SK-MEL-5 (cell line): ENCODE results near the gene TTYH1. TPM values are rescaled to one million over a fixed set of nuclear protein-coding genes. Genes with fewer than 3 reads are reported as not detected.
A peak's percentile ranks its signal among the peaks of the same experiment; 100 is the strongest.
"Not testable (repeated sequence)": the region's sequence is repeated elsewhere in the genome, so short reads cannot be mapped to it uniquely, and the experiment has no call there.

ENCODE experiments used
- DNase-seq: peaks from one replicate; pipeline ENCODE4 v3.0.0-alpha.2; 2016; ENCODE audit warnings: low read depth, low spot score
- in situ Hi-C: cut with HindIII; loops from 2 replicates; pipeline ENCODE4 v1.10.0; 2016; ENCODE audit warnings: low sequenced_read_pairs, high pct_unique_total_duplicates, low pct_unique_long_range_greater_than_20kb
- polyA plus RNA-seq, 2 experiments: library from polyadenylated mRNA; depleted of rRNA; stranded (reverse); fragments of >200 nt; gene quantifications; 2 replicates each; pipeline ENCODE4 v1.2.3, GENCODE V29; 2015
- total RNA-seq: library from RNA; depleted of rRNA; stranded (reverse); fragments of >200 nt; shearing (Covaris generic); gene quantifications from 2 replicates; pipeline ENCODE4 v1.2.3, GENCODE V29; 2014; rRNA removed

TTYH1 gene
- 0.77 and 0.93 TPM in 2 replicates for total RNA-seq
- 1.6 and 2.6 TPM in 2 replicates for polyA plus RNA-seq (2015; cell fraction: cytosol; rRNA removed)
- polyA plus RNA-seq (2015; cell fraction: nucleus; rRNA removed), result 1.7 TPM in 1 of 2 replicates, not detected in the other

DNA sequence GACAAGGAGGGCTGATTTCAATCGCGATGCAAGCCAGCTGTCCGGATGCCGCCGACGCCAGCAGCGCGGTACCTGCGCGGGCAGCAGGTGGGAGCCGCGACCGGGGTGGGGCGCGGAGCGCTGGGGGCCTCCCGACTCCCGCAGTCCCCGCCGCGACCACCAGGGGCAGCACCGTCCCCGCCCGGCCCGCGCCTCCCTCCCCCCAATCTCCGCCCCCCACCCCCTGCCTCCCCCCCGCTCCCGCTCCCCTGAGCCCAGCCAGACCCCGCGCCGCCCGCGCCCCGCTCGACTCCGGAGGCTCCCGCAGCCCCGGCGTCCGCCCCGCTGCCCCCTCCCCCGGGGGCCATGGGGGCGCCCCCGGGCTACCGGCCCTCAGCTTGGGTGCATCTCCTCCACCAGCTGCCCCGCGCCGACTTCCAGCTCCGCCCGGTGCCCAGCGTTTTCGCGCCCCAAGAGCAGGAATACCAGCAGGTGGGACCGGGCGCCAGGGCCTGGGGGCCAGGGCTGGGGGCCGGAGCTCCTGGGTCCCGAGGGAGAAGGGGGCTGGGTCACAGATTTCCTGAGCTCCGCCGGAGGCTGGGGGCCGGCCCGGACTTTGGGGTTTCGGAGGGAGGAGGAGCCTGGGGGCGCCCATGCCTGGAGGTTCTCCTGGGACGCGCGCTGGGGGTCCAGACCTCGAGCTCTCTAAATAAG lies at the start of gene TTYH1:
TTYH1 (plus strand) TSS at position 257 of the 693 bp plus-strand sequence; CDS start at position 346, 89 bp downstream.
- in situ Hi-C loops, result no loop called here
- DNase-seq, result no peak

DNA sequence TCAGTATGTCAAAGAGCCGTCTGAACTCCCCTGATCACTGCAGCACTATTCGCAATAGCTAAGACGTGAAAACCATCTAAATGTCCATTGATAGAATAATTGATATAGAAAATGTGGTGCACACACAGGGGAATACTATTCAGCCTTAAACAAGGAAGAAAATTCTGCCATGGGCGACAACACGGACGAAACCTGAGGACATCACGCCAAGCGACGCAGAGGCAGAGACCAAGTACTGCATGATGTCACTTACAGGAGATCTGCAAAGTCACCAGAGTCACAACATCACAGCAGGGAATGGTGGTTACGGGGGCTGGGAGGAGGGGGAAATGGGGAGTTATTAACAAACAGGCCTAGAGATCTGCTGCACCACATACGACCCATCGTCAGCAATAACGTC lies 49.5 kb upstream of the TTYH1 start:
- DNase-seq, in situ Hi-C loops: not testable (repeated sequence)

DNA sequence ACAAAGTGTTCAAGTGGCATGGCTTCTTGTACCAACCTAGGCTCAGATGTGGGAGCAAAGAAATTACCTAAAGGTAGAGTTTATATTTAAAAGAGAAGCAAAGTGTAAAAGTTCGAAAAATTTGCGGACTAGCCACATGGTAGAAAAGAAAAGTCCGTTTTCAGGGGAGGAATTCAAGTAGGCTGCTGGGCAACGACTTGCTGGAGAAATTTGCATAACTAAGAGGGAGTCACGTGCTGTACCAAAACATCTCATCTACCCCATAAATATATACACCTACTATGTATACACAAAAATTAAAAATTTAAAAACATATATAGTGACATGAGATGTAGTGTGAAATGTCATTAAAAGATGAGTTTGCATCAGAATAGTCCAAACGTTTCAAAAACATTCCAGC lies 48.5 kb upstream of the TTYH1 start:
- in situ Hi-C loops, result no loop called here

DNA sequence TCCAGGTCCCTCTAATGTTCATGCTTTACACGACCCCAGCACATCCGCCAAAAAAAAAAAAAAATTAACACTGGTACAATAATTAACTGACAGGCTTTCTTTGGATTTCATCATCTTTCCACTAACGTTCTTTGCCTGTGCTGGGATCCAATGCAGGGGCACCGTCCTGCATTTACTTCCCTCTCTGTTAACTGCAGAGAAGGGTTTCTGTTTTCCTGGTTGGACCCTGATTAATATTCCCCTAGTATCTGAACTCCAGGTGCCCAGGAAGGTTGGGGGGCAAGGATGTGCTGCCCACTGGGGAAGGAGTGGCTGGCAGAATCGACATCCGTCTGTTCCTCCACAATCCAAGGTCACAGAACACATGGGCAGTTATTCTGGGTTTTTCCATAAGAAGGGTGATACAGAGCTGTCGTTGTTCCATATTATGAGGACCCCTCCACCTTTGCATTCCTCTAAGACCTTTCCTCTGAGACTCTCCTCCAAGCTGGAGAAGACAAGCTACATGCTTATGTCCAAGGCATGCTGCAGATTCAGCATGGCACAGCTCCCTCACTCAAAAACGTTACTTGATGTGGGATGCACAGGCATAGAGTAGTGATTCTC lies 46.1 kb upstream of the TTYH1 start:
- in situ Hi-C loops, result no loop called here
- no peak for DNase-seq

More for the DNA sequence above, 48.5 kb upstream of the TTYH1 start:
- no peak for DNase-seq

DNA sequence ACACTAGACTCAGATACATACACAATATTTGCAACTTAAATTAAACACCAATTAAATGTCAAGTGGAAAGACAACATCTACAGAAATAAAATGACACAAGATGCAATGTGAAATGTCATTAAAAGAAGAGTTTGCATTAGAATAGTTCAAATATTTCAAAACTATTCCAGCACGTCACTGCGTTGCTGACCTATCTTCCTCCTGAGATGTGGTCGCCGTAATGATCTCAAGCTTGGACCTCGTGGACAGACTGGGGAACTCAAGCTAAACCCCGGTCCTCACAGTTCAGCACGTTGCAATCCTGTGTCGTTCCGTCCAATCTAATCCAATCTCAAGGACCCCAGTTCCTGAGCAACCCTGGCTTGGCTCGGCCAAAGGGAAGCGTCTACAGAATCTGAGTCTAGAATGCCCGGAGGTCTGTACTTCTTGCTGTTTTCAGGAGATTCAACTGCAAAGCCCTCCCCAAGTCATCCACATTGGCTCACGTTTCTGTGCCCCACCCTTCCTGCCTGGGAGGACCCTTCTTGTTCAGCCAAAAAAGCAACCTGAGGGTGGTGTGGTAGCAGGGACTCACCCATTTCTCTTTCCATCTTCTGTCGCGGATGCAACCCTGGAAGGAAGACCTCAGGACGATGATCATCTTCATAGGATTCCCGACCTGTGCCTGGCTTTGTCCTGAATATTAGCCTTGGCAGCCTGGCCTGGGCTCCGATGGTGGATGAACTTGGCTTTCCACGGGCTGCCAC lies 45.4 kb upstream of the TTYH1 start:
- in situ Hi-C loops, DNase-seq: not testable (repeated sequence)

DNA sequence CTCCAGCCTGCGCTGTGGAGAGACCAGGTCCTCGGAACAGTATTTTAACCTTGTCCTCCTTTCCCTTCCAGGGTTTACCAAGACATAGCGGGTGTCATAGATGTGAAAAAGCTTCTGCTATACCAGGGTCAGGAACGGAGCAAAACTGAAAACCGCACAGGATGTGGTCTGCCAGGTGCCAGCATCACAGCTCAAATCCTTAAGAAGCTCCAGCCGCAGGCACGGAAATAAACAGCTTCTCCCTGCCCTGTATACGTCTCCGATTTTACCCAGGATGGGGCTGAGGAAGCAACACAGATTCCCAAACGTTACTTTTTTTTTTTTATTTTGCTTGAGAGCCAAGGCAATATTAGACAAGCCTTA lies 44.8 kb upstream of the TTYH1 start:
- in situ Hi-C loops, DNase-seq: not testable (repeated sequence)

DNA sequence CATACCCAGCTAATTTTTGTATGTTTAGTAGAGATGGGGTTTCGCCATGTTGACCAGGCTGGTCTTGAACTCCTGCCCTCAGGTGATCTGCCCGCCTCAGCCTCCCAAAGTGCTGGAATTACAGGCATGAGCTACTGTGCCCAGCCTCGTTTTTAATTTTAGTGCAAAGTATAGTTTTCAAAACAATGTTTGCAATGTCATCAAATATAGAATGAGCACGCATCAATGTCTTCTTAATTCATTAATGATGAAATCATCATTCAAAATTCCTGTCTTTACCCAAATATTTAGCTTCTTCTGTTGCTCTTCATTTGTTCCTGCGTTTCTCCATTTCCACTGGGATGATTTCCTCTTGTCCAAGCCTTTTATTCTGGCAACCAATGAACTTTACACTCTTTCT lies 43.8 kb upstream of the TTYH1 start:
- DNase-seq, in situ Hi-C loops: not testable (repeated sequence)

DNA sequence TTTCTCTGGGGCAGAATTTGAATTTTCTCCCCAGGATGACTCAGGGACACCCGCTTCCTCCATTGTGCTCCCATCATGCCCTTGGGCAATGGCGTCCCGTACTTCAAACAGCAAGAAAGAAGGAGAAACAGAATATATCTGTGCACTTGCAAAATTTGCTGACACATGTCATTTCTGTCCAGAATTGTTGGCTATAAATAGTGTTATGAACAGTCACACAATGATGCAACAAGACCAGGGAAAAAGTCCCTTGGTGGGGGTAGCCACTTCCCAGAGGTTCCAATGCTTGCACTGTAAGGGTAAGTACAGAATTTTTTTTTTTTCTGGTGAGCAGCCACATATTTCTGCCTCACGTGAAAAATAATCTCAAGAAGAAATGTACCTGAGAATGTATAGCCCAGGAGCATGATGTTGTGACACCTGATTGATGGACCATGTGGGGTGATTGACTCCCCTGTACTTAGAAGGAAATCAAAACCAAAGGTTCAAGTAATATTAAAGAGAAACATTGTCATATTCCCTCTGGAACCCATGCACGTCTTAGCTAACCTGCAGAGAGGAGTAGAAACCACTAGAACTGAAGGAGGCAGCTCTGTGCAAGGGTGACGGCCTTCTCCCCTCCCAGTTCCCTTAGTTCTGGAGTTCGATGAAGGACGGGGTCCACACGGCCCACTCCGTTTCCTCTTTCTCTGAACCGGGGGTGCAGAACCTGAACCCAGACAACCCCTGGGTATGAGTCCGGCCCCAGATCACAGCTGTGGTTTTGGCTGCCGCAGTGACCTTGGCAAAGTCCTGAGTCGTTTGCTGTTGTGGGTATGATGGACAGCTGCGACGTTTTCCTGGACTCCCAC lies 41.3 kb upstream of the TTYH1 start:
- peak; percentile 9 for DNase-seq
- in situ Hi-C loops, result no loop called here

DNA sequence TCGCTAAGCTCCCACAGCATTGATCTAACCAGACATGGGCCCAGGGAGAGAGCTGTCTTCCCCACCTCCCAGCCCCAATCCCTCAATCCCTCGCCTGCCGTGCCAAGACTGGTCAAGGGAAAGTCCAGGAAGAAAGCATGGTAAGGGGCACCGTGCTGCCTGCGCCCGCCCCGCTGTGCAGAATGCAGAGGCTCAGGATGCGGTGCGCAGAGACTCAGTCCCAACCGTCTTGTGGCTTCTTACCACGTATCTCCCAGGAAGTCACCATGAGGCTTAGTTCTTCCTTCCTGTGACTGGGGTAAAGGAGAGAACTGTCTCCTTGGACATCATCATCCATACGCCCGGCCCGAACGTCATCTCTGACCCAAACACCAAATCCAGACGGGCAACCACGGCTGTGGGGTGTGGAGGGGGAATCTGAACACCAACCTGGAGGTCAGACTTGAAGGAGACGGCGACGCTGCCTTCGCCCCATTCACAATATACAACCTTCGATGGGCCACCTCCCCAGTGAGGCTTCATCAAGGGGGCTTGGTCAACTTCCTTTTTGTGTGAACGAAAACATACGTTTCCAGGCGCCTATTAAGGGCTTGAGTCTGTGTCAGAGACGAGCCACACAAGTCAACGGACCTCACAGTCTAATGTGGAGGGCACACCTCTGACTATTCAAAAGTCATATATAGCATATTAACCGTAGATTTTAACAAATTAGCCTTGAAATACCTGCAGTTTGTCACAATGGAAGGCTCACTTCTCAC lies 39.9 kb upstream of the TTYH1 start:
- in situ Hi-C loops, DNase-seq: not testable (repeated sequence)

DNA sequence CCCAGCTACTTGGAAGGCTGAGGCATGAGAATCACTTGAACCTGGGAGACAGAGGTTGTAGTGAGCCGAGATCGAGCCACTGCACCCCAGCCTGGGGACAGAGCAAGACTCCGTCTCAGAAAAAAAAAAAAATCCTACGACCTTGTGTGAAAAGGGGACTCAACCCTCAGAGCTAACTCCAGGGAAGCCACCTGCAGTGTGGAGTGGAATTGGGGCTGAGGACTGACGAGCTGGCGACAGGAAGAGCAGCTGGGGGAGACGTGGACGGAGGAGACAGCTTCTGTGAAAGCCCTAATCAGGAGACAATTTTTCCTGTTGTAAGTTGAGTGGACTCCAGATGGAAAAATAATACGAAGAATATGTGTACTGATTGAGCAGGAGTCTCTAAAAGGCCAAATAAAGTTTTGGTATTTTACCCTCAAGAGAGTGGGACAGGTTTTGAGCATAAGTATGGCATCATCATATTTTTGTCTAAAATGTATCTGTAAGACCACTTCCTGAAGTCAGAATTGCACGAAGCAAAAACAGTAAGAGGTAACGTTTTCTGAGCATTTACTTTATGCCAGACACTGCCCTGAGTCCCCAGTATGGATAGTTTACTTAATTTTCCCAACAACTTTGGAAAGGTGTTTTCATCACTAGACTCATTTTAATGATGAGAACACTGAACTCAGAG lies 38.5 kb upstream of the TTYH1 start:
- in situ Hi-C loops, result no loop called here
- no peak for DNase-seq

DNA sequence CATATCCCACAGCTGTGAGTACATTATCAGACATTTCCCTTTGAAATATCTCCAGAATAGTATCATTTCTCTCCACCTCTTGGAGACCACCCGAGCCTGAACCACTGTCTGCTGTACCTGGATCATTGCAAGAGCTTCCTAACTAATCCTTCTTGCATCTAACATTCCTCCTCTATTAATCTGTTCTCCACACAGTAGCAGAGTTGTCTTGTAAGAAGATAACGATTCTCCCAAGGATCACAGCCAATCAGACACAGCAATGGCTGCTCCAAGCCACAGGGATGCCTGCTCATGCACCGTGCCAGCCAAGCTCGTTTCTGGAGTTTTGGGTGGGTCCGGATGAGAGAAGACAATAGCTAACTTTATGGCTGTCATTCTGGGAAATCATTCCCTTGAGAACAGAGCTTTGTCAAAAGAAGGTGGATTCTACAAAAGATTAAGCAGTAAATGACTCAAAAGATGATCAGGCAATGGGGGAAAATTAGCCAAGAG lies 36.0 kb upstream of the TTYH1 start:
- no peak for DNase-seq
- in situ Hi-C loops, result no loop called here

DNA sequence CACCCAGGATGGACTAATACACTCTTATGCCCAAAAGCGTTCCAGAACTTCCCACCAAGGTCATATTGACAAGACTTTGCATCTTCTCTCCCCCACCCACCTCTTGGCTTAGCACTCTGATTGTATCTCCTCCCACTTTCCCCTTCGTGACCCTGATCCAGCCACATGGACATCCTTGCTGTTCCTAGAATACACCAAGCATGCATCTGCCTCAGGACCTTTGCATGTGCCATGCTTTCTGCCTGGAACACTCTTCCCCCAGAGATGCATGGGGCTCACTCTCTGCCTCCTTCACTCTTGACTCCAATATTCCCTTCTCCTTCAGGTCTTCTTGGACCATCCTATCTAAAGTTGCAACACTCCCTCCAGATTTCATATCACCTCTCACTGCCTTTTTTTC lies 34.4 kb upstream of the TTYH1 start:
- in situ Hi-C loops, result no loop called here
- DNase-seq, result no peak

DNA sequence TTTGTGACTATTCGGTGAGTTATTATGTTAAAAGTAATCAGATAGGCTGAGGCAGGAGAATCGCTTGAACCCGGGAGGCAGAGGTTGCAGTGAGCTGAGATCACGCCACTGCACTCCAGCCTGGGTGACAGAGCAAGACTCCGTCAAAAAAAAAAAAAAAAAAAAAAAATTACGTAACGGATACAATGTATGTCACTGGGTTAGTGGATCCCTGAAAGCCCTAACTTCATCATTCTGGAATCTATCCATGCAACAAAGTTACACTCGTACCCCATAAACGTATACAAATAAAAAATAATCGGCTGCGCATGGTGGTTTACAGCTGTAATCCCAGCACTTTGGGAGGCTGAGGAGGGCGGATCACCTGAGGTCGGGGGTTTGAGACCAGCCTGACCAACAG lies 33.2 kb upstream of the TTYH1 start:
- in situ Hi-C loops, DNase-seq: not testable (repeated sequence)

DNA sequence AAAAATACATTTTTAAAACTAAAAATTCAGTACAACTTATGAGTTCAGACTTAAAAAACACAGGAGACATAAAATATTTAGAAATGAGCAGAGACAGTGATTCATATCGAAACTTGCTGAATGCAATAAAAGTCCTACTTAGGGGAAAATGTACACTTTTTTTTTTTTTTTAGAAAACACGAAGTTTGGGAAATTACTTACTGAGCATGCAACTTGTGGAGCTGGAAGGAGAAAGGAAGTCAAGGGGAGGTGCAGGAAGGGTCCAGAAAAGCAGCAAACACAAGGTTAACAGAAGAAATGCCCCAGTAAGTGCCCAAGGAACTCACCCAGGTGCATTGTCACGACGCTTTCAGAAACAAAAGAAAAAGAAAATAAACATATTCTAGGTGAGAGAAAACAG lies 31.9 kb upstream of the TTYH1 start:
- no peak for DNase-seq
- in situ Hi-C loops, result no loop called here

DNA sequence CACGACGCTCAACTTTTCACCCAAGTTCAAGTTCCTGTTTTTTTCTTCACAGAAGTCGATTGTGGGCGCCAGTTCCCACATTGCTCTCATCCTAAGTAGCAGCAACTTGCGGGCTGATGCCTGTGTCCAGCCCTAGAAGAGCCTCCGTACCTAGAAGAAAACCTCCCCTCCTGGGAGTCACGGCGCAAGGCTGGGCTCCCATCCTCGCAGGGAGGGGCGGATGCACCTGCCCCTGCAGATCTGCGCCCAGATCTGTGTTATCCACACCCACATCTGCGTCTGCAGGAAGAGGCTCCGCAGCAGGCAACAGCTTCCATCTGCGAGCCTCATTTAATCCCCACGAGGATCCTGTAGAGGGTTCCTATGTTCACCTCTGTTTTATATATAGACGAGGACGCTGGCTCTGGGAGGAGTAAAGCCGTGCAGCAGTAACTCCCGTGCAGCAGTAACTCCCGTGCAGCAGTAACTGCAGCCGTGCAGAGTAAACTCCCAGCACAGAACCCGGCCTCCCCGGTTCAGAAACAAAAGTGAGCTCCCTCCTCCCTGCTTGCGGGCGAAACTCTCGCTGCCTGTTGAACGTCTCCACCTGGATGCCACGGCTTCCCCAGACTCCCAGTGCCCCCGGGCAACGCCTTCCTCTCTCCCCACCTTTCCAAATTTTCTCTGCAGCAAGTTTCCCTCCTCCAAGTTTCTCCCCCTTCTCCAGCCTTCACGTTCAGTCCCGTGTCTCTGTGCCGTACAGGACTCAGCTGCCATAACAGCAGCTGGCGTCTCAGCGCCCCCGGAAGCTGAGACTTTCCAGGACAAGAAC lies 27.1 kb upstream of the TTYH1 start:
- no peak for DNase-seq
- in situ Hi-C loops, result no loop called here

DNA sequence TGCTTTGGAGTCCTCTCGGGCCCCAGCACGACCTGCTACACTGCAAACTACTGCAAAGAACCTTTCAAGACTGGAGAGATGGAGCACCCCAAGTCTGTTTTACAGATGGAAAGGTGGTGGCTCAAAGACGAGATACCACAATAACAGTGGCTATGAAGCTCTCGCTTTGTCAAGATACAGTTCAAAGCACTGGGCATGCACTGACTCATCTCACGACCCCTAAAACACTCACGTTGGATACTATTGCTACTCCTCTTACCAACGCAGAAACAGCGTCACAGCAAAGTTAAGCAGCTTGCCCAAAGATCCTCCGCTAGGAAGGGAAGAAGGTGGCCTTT lies 26.5 kb upstream of the TTYH1 start:
- in situ Hi-C loops, result no loop called here
- DNase-seq, result no peak
